ENCODE measurements around the gene MAMDC4.
"Not testable (repeated sequence)": the region's sequence is repeated elsewhere in the genome, so short reads cannot be mapped to it uniquely, and the experiment has no call there.

DNA sequence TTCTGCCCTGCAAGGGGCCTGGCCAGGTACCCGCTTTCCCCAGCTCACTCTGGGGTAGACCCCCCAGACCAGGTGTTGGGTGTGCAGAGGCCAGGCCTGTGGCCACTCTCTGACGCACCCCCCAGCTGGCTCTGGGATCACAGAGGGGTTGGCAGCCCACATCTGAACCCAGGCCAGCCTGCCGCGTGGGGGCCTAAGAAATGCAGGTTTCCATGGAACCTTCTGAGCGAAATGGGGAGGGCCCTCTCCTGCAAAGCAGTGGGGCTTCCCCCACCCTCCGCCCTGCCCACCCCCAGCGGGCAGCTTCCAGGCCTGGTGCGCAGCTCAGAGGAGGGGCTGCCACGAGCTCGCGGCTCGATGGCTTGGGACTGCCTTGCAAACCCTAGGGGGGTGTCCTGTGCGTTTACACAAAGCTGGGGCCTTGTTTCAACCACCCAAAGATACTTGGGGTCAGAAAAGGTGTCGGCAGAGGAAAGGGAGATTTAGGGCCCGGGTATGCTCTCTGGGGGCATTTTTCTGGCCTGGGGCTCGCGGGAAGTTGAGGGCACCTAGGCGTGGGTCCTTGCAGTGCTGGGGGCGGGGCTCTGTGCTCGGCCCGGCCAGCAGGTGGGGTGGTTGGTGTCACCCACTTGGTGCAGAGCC, 8.9 kb upstream of the MAMDC4 start:
- not testable (repeated sequence) for TF ChIP-seq ZNF274 (IDR thresholded peaks at IDR 0.05; ENCODE audit: borderline replicate concordance, extremely low read depth, low read length); CTCF (IDR thresholded peaks at IDR 0.05; ENCODE audit: control extremely low read depth in 1 of 3, insufficient read depth in 1 of 3, low read depth in 1 of 3, low read length in 3 of 3); FOSL1 (IDR thresholded peaks at IDR 0.05; ENCODE audit: insufficient read depth, low read depth, low read length); PHF8 (conservative IDR thresholded peaks at IDR 0.05; ENCODE audit: low read depth, low read length); RAD21 (IDR thresholded peaks at IDR 0.05 in 1 of 2, conservative IDR thresholded peaks at IDR 0.05 in 1 of 2; ENCODE audit: low read depth in 2 of 2, low read length in 2 of 2)

All from H1 (cell line).